Bronchial epithelial cell (primary cell): ENCODE results near the gene ATP2B3. TPM values are rescaled to one million over a fixed set of nuclear protein-coding genes. Genes with fewer than 3 reads are reported as not detected.

Experiments
- DNase-seq: peaks from one replicate; pipeline ENCODE4 v3.0.0-alpha.2; 2010; ENCODE audit warnings: low read depth
- FAIRE-seq: peaks from 2 replicates; lab custom pipeline; 2011; peaks lifted over from hg19 to GRCh38; lab: Jason Lieb, UNC
- H3K27me3 ChIP-seq: 2 replicates; pipeline ENCODE4 v1.5.1; 2011; ENCODE audit warnings: low read length; ENCODE audit not compliant: control insufficient read depth, insufficient read depth
- H3K36me3 ChIP-seq: 2 replicates; pipeline ENCODE4 v1.5.1; 2011; ENCODE audit warnings: low read length; ENCODE audit not compliant: control insufficient read depth, insufficient read depth
- H3K4me3 ChIP-seq: 2 replicates; pipeline ENCODE4 v1.5.1; 2011; ENCODE audit warnings: mild to moderate bottlenecking, low read depth, low read length, control low read depth
- total RNA-seq: library from RNA; depleted of rRNA; stranded (reverse); fragments of >200 nt; gene quantifications from 2 replicates; pipeline ENCODE4 v1.2.1, GENCODE V29; 2014
- TF ChIP-seq, protein P1 (sequence below): IDR thresholded peaks from 2 replicates; pipeline ENCODE4 v1.5.1; 2011; ENCODE audit warnings: mild to moderate bottlenecking, moderate library complexity, low read length, control low read depth, inconsistent platforms; ENCODE audit not compliant: insufficient read depth, severe bottlenecking

ATP2B3 gene
- total RNA-seq, 1 donor from 2014 or later, result not detected

DNA sequence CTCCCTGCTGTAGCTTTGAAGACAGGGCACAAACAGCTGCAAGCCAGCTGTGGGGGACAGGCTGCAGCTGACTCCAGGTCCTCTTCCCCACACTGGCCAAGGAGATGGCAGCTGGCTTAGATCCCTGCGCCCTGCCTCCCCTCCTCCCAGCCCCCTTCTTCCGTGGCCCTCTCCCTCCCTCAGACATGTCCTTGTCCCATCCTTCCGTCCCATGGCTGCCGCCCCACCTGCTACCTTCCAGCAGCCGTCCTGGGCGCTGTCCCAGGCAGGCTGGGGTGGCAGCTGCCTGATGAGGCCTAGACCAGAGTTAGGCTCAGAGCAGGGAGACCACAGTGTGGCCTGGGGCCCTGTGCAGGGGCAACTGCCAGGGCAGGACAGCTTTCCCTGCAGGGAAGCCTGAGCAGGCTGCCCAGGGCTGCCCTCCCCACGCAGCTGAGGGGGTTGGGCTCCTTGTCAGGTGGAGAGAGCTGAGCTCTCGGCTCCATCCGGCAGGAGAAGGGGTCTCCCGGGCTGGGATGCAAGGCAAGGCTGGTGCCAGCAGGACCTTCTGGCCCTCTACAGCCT is 26.0 kb upstream of the ATP2B3 start:
- Histone ChIP-seq H3K36me3 (no peaks in the 10 kb centered on the region), H3K4me3 (no peak overlapping the region), H3K27me3 (no peaks in the 10 kb centered on the region)
- TF ChIP-seq, protein P1, sequence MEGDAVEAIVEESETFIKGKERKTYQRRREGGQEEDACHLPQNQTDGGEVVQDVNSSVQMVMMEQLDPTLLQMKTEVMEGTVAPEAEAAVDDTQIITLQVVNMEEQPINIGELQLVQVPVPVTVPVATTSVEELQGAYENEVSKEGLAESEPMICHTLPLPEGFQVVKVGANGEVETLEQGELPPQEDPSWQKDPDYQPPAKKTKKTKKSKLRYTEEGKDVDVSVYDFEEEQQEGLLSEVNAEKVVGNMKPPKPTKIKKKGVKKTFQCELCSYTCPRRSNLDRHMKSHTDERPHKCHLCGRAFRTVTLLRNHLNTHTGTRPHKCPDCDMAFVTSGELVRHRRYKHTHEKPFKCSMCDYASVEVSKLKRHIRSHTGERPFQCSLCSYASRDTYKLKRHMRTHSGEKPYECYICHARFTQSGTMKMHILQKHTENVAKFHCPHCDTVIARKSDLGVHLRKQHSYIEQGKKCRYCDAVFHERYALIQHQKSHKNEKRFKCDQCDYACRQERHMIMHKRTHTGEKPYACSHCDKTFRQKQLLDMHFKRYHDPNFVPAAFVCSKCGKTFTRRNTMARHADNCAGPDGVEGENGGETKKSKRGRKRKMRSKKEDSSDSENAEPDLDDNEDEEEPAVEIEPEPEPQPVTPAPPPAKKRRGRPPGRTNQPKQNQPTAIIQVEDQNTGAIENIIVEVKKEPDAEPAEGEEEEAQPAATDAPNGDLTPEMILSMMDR, result no peak
- no peak for DNase-seq
- FAIRE-seq, result no peak

DNA sequence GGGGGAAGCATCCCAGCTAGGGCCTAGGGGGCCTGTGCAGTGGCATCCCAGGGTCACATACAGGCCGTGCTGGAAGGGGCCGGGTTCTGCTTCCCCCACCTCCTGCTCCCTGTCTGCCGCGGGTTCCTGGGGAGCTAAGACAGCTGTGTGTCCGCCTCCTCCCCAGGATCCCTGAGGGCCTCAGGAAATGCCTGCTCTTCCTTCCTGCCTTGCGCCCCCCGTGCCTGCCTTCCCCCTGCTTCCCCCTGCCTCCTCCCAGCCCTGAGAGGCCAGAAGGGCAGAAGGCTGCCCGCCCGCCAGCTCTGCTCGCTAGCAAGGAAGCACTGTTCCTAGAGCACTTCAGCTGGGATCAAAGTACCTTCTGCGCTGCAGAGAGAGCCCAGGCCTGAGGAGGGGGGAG is 25.5 kb upstream of the ATP2B3 start:
- TF ChIP-seq, protein P1, result no peak

DNA sequence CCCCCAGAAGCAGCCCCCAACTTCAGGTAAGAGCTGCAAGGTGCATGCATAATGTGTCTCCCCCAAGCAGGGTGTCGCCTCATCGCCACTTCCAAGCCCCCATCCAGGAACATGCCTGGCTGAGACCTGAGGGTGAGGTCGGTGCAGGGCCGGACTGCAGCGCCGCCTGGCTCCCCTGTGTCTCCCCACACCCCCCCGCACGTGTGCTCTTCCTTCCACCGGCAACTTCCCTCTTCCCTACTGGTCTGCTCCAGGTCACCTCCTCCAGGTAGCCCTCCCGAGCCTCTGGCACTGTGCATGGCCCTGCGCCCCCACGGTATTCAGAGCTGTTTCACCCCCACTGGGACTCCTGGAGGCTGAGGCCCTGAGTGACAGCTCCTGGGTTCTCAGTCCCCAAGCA is 24.9 kb upstream of the ATP2B3 start:
- TF ChIP-seq, protein P1, result no peak
- FAIRE-seq, result no peak
- DNase-seq, result no peak
- no peaks in the 10 kb centered on the region for H3K27me3 ChIP-seq
- no peak overlapping the region for H3K4me3 ChIP-seq
- H3K36me3 ChIP-seq, result no peaks in the 10 kb centered on the region

More for the DNA sequence above, 25.5 kb upstream of the ATP2B3 start:
- DNase-seq (no peak), FAIRE-seq (no peak)
- Histone ChIP-seq H3K36me3 (no peaks in the 10 kb centered on the region), H3K27me3 (no peaks in the 10 kb centered on the region), H3K4me3 (no peak overlapping the region)

DNA sequence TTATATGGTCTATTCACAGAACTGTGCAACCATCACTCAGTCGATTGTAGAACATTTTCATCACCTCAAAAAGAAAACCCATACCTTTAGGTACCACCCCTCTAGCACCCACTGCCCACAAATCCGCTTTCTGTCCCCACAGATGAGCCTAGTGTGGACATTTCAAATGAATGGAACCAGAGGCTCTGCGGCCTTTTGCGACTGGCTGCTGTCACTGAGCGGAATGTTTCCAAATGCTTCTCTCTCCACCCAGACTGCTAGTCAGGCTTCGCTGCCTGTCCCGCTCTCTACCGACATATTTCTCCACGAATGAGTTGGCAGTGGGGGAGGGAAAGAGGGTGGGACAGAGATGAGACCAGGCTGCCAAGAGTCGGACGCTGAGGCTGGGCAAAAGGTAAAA is 24.4 kb upstream of the ATP2B3 start:
- no peaks in the 10 kb centered on the region for H3K36me3 ChIP-seq
- FAIRE-seq (no peak), DNase-seq (no peak)
- TF ChIP-seq, protein P1, result no peak
- H3K4me3 ChIP-seq, result no peak overlapping the region
- no peaks in the 10 kb centered on the region for H3K27me3 ChIP-seq

DNA sequence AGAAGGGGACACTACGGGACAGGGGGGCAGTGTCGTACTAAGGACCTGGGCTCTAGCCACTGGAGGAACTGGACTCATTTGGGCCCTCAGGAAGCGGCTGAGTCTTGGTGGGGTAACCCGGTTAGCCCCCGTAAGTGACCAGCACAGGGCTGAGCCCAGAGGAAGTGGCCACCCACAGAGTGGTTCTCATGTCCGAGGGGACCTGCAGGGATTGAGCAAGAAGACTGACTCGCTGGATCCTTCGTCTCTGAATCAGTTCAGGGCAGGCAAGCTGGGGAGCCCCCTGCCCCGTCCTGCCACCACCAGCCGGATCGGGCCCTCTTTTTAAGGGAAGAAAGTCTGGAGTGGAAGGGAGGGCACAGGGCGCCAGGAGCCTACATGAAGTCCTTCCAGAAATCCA is 23.4 kb upstream of the ATP2B3 start:
- Histone ChIP-seq H3K27me3 (no peaks in the 10 kb centered on the region), H3K36me3 (no peaks in the 10 kb centered on the region), H3K4me3 (no peak overlapping the region)
- FAIRE-seq, result no peak
- TF ChIP-seq, protein P1, result no peak
- DNase-seq, result no peak
